Right cardiac atrium (tissue), 5 donors: ENCODE results near the gene TOMM6. TPM values are rescaled to one million over a fixed set of nuclear protein-coding genes. Genes with fewer than 3 reads are reported as not detected.

ENCODE experiments used
- ATAC-seq, 2 donors: fragments of 200-7000 bp; cut with Tn5 transposase; one replicate each; pipeline versions ENCODE4 v1.8.0 to v1.9.1; 2020; ENCODE audit warnings: moderate library complexity in 2 of 2, mild to moderate bottlenecking in 1 of 2
- DNase-seq, 3 donors: peaks; one replicate each; pipeline ENCODE4 v3.0.0-alpha.2; 2020
- H3K27ac ChIP-seq: one replicate; pipeline ENCODE4 v1.5.1; 2013; ENCODE audit warnings: mild to moderate bottlenecking, low read length, control low read depth, moderate library complexity
- H3K27me3 ChIP-seq: one replicate; pipeline ENCODE4 v1.6.1; 2013; ENCODE audit not compliant: control insufficient read depth, insufficient read depth
- H3K4me1 ChIP-seq: one replicate; pipeline ENCODE4 v1.6.1; 2013; ENCODE audit warnings: low read length; ENCODE audit not compliant: control insufficient read depth, insufficient read depth
- H3K4me3 ChIP-seq: one replicate; pipeline ENCODE4 v1.5.1; 2013; ENCODE audit warnings: low read length, control low read depth
- H3K9me3 ChIP-seq: one replicate; pipeline ENCODE4 v1.6.1; 2013; ENCODE audit warnings: low read length; ENCODE audit not compliant: control insufficient read depth
- WGBS: extraction: QIAGEN DNeasy Blood & Tissue Kit; methylation state at CpG from one replicate; pipeline ENCODE4 v1.1.7; 2013; 5-methylcytosine and 5-hydroxymethylcytosine counted together
- intact Hi-C, 4 donors: fragments of 100-400 bp; cut with DNase I; formaldehyde crosslinking; loops; one replicate each; pipeline versions ENCODE4 v1.11.0 to v1.14.0; 2022 to 2023
- polyA plus RNA-seq: library from polyadenylated mRNA; stranded (reverse); fragments of 200-250 nt; gene quantifications from one replicate; pipeline ENCODE4 v1.2.3, GENCODE V29; 2013
- total RNA-seq, 4 donors: library from RNA; stranded (reverse); fragmentation: NEBNext Ultra II Directional; extraction: Animal tissue kit (Norgen Biotek cat#: 25700); gene quantifications; one replicate each; pipeline ENCODE4 v1.2.1, GENCODE V29; 2021
- donor health status: healthy with polysubstance abuse.
- donor health status: DM: no; HTN: yes; CAD: no.
- donor health status: DM: no; HTN: no; CAD: no.
- donor health status: DM: no; HTN: yes; CAD: no; lungs with severe emphysema.
- donor health status: DM: yes; HTN: yes; CAD: no.

TOMM6 gene
- total and polyA plus RNA-seq, 5 donors = 123 to 228 (median 152) TPM

DNA sequence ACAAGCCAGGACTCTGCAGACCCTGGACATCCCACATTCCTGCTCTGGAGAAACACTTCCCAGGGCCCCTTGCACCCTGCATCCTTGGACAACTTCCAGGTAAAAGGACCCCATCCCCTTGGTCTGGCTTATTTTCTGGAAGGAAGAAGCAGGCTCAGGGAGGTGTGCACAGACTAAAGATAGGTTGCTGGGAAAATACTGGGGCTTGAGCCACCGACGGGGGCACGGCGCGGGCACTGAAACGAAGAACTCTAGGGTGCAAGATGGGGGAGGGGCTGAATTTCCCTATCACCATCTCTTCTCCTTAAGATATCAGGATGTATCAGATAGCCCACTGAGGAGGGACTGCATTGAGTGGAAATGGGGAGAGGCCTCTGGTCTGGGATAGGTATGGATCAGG, 8.6 kb upstream of the TOMM6 start:
- H3K4me3 ChIP-seq = peak overlapping the region; percentile 80
- ATAC-seq (no peak), DNase-seq (no peak)
- no peak overlapping the region for H3K27ac ChIP-seq
- intact Hi-C loops = loop anchor here in 2 of 4 donors (2.0 to 10.0 kb wide), 2 partner anchors 266 to 414 kb away; no protein-coding TSS in a partner anchor
- H3K9me3 ChIP-seq = no peaks in the 10 kb centered on the region
- 25% methylated on average over 6 of the region's 6 CpGs for WGBS
- no peaks in the 10 kb centered on the region for H3K27me3 ChIP-seq
- no peaks in the 10 kb centered on the region for H3K4me1 ChIP-seq

DNA sequence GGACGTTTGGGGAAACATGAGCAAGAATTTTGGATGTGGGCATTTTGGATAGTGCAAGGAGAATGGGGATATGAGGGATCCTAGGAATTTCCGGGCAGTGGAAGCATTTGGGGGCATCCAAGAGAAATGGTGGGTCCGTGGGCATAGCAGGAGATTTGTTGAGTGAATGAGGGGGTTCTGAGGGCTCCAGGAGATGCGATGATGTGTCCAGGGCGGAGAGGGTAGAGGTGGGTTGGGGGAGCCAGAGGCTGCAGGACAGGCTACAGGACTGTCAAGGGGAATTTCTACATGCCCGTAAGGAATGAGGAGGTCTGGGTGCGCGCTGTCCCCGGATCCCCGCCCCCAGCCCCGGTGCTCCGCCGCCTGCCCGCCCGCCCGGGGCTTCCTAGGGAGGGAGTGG, 8.2 kb upstream of the TOMM6 start:
- no peaks in the 10 kb centered on the region for H3K9me3 ChIP-seq
- 2% methylated on average over 14 of the region's 16 CpGs for WGBS
- no peak overlapping the region for H3K27ac ChIP-seq
- H3K4me1 ChIP-seq = no peaks in the 10 kb centered on the region
- intact Hi-C loops = loop anchor here in 2 of 4 donors (2.0 to 10.0 kb wide), 2 partner anchors 265 to 415 kb away; no protein-coding TSS in a partner anchor
- no peak for ATAC-seq
- peak in 1 of 3 donors; percentile 60 for DNase-seq
- H3K27me3 ChIP-seq = no peaks in the 10 kb centered on the region
- H3K4me3 ChIP-seq = peak overlapping the region; percentile 80

- WGBS = under 1% methylated on average over 73 of the region's 73 CpGs
- ATAC-seq (peak; percentile 90 to 94), DNase-seq (peak; percentile 98 to 100 (median 99))
- Histone ChIP-seq H3K27ac (peak within 1 kb of the TSS; percentile 87), H3K4me1 (no peaks in the 10 kb centered on the region), H3K27me3 (no peaks in the 10 kb centered on the region), H3K4me3 (peak within 1 kb of the TSS; percentile 80), H3K9me3 (no peaks in the 10 kb centered on the region)
- intact Hi-C loops = loop anchor here (2.0 to 10.0 kb wide), 6 partner anchors 145 to 415 kb away; partner anchors contain the start of genes BYSL (in 1 of the 4) and MED20 (in 1 of the 4)
Measured at GRCh38 chr6:41779788-41780550, 7.5 kb upstream of the TOMM6 start, which contains the start of gene FRS3. Gene FRS3, minus strand, starts transcription at chr6:41779900. Its CDS starts 2,913 bp downstream, at chr6:41776987.

GRCh38 chr6:41780551-41781365, 6.7 kb upstream of the TOMM6 start, which contains the start of gene PRICKLE4:
Gene PRICKLE4, plus strand, starts transcription at chr6:41780782. Its CDS starts 2,692 bp downstream, at chr6:41783474.
- Histone ChIP-seq H3K9me3 (no peaks in the 10 kb centered on the region), H3K27me3 (no peaks in the 10 kb centered on the region), H3K27ac (peak within 1 kb of the TSS; percentile 87), H3K4me3 (peak within 1 kb of the TSS; percentile 80), H3K4me1 (no peaks in the 10 kb centered on the region)
- ATAC-seq (peak; percentile 70 to 84), DNase-seq (peak; percentile 57 to 87 (median 83))
- intact Hi-C loops = loop anchor here in 3 of 4 donors (5.0 to 10.0 kb wide), 4 partner anchors 144 to 267 kb away; partner anchors contain the start of genes BYSL (in 1 of the 3) and MED20 (in 1 of the 3)
- WGBS = under 1% methylated on average over 36 of the region's 36 CpGs

GRCh38 chr6:41781366-41781730, 6.1 kb upstream of the TOMM6 start:
- Histone ChIP-seq H3K27me3 (no peaks in the 10 kb centered on the region), H3K4me3 (peak overlapping the region; percentile 80), H3K4me1 (no peaks in the 10 kb centered on the region), H3K9me3 (no peaks in the 10 kb centered on the region), H3K27ac (peak overlapping the region; percentile 87)
- ATAC-seq (peak; percentile 1 to 34), DNase-seq (peak; percentile 58 to 82 (median 64))
- intact Hi-C loops = loop anchor here in 3 of 4 donors (5.0 to 10.0 kb wide), 4 partner anchors 143 to 266 kb away; partner anchors contain the start of genes BYSL (in 1 of the 3) and MED20 (in 1 of the 3)
- WGBS = 18% methylated on average over 3 of the region's 3 CpGs

DNA sequence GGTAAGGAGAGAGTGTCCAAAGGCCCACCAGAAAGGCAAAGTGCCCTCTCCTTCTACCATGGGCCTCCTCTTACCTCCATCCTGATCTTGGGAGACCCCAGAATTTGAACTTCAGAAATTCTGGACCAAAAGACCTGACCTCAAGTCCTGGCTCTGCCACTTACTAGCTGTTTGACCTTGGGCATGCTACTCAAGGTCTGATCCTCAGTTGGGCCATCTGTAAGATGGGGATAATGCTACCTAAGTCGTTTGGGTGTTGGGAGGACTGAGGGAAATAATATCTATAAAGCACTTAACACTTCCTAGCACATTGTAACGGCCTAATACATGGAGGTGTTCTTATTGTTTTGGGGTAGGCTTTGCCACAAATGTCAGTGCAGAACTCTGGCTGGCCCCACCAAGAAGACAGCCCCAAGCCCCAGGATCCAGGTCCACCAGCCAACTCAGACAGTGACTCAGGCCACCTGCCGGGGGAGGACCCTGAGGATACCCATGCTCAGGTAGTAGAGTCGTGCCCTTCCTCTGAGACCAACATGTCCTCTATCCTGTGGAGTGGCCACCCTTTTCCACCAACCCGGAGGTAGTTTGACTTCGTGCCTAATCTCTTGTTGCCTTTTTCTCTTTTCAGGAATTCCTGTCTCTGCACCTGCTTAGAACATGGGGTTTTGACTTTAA, 4.3 kb upstream of the TOMM6 start:
- Histone ChIP-seq H3K27me3 (no peaks in the 10 kb centered on the region), H3K27ac (no peak overlapping the region), H3K9me3 (no peaks in the 10 kb centered on the region), H3K4me1 (no peaks in the 10 kb centered on the region), H3K4me3 (no peak overlapping the region)
- intact Hi-C loops = loop anchor here in 3 of 4 donors (5.0 to 10.0 kb wide), 4 partner anchors 142 to 264 kb away; partner anchors contain the start of genes BYSL (in 1 of the 3) and MED20 (in 1 of the 3)
- peak in 1 of 3 donors; percentile 44 for DNase-seq
- 83% methylated on average over 6 of the region's 6 CpGs for WGBS
- no peak for ATAC-seq

- H3K27ac ChIP-seq = no peak overlapping the region
- DNase-seq (no peak), ATAC-seq (no peak)
- 69% methylated on average over 5 of the region's 5 CpGs for WGBS
- H3K9me3 ChIP-seq = no peaks in the 10 kb centered on the region
- H3K4me1 ChIP-seq = no peaks in the 10 kb centered on the region
- no peaks in the 10 kb centered on the region for H3K27me3 ChIP-seq
- no peak overlapping the region for H3K4me3 ChIP-seq
- intact Hi-C loops = loop anchor here in 3 of 4 donors (5.0 to 10.0 kb wide), 4 partner anchors 140 to 263 kb away; partner anchors contain the start of genes BYSL (in 1 of the 3) and MED20 (in 1 of the 3)
Measured at GRCh38 chr6:41784581-41785171, 2.8 kb upstream of the TOMM6 start.

DNA sequence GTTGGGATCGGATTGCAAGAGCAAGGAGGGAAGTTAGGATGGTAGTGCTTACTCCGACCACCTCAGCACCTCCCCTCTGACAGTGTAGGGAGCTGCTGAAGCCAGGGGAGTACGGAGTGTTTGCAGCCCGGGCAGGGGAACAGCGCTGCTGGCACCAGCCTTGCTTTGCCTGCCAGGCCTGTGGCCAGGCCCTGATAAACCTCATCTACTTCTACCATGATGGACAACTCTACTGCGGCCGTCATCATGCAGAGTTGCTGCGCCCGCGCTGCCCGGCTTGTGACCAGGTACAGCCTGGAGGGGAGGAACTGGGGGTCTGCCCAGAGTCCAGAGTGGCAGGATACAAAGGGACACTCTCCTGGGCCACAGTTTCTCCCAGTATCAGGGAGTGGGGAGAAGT, 2.2 kb upstream of the TOMM6 start:
- peak in 1 of 3 donors; percentile 59 for DNase-seq
- H3K4me1 ChIP-seq = no peaks in the 10 kb centered on the region
- no peak overlapping the region for H3K4me3 ChIP-seq
- no peaks in the 10 kb centered on the region for H3K9me3 ChIP-seq
- no peak for ATAC-seq
- whole genome bisulfite sequencing = 79% methylated on average over 11 of the region's 11 CpGs
- intact Hi-C loops = loop anchor here in 3 of 4 donors (10.0 kb wide), 2 partner anchors 140 to 150 kb away; partner anchors contain the start of genes BYSL (in 1 of the 3) and MED20 (in 1 of the 3)
- no peaks in the 10 kb centered on the region for H3K27me3 ChIP-seq
- H3K27ac ChIP-seq = no peak overlapping the region

DNA sequence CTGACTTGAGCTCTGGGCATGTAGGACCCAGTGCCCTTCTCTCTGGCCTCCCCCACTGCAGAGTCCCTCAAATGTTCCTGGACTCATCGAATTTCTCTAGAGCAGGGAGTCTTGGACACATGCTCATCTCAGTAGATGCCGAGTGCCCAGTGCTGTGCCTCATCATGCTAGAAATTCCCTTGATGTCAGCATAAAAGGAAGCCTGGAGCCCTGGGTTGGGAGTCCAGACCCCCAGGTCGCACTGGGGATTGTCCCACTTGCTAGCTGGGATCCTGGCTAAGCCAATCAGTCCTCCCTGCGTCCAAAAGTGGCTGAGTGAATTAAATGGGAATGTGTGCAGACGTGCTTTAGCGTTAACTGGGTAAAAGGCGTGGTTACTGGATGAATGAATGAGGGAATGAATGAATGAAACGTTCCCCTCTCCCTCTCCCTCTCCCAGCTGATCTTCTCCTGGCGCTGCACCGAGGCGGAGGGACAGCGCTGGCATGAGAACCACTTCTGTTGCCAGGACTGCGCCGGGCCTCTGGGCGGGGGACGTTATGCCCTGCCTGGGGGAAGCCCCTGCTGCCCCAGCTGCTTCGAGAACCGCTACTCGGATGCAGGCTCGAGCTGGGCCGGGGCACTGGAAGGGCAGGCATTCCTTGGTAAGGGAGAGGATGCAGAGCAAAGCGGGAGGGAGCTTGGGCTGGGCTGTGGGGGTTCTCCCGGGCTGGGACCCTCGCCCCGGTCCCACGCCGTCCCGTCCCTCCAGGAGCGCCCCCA, 1.6 kb upstream of the TOMM6 start:
- Histone ChIP-seq H3K9me3 (no peaks in the 10 kb centered on the region), H3K4me1 (no peaks in the 10 kb centered on the region), H3K27ac (peak overlapping the region; percentile 49), H3K4me3 (peak overlapping the region; percentile 68), H3K27me3 (no peaks in the 10 kb centered on the region)
- peak; percentile 55 to 80 (median 76) for DNase-seq
- intact Hi-C loops = loop anchor here (2.0 to 10.0 kb wide), 3 partner anchors 139 to 259 kb away; partner anchors contain the start of genes BYSL (in 1 of the 4) and MED20 (in 1 of the 4)
- WGBS = 16% methylated on average over 29 of the region's 29 CpGs
- ATAC-seq = peak; percentile 0 to 4
